ENCODE data around the gene ZNF79.

DNA sequence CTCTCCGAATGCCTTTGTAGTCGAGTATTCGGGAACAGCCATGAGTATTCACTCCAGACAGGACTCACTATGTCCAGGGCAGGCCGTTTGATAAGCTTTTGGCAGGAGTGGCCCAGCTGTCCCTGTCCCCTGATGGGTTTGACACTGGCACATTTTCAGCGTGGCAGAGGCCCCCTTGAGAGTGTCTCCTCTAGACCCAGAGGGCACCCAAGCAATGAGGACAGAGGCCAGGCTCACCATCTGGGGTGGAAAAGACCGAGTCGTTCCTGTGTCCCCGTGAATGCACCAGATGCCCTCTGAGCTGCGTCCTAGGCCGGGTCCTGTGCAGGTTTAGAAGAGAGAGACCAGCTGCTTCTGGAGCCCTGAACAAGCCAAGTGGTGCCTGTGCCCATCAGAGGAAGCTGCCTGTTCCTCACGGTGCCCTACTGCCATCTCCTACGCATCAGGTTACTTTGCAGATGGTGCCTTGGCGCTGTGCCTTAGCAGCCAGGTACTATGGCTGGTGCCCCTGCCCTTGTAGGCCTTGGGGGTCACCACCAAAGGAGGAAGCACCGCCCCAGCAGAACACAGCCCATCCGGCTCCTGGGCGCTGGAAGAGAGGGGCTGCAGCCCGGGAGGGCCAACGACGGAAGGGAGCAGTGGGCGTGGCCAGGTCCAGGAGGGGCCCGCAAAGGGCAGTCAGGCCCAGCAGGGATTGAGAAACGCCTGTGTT is 69.6 kb downstream of the ZNF79 start:
- TF ChIP-seq, protein P1, sequence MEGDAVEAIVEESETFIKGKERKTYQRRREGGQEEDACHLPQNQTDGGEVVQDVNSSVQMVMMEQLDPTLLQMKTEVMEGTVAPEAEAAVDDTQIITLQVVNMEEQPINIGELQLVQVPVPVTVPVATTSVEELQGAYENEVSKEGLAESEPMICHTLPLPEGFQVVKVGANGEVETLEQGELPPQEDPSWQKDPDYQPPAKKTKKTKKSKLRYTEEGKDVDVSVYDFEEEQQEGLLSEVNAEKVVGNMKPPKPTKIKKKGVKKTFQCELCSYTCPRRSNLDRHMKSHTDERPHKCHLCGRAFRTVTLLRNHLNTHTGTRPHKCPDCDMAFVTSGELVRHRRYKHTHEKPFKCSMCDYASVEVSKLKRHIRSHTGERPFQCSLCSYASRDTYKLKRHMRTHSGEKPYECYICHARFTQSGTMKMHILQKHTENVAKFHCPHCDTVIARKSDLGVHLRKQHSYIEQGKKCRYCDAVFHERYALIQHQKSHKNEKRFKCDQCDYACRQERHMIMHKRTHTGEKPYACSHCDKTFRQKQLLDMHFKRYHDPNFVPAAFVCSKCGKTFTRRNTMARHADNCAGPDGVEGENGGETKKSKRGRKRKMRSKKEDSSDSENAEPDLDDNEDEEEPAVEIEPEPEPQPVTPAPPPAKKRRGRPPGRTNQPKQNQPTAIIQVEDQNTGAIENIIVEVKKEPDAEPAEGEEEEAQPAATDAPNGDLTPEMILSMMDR (conservative IDR thresholded peaks at IDR 0.05; ENCODE audit: low read depth in 2 of 2) = no peak
- TF ChIP-seq EZH2phosphoT487 (IDR thresholded peaks at IDR 0.05; ENCODE audit: unreplicated experiment) (no peak), POLR2AphosphoS5 (IDR thresholded peaks at IDR 0.05; ENCODE audit: low read depth) (no peak), JUNB (IDR thresholded peaks at IDR 0.05; ENCODE audit: unreplicated experiment) (no peak), EZH2 (IDR thresholded peaks at IDR 0.05; ENCODE audit: low read depth, unreplicated experiment) (no peak)
- TF ChIP-seq, protein P2, sequence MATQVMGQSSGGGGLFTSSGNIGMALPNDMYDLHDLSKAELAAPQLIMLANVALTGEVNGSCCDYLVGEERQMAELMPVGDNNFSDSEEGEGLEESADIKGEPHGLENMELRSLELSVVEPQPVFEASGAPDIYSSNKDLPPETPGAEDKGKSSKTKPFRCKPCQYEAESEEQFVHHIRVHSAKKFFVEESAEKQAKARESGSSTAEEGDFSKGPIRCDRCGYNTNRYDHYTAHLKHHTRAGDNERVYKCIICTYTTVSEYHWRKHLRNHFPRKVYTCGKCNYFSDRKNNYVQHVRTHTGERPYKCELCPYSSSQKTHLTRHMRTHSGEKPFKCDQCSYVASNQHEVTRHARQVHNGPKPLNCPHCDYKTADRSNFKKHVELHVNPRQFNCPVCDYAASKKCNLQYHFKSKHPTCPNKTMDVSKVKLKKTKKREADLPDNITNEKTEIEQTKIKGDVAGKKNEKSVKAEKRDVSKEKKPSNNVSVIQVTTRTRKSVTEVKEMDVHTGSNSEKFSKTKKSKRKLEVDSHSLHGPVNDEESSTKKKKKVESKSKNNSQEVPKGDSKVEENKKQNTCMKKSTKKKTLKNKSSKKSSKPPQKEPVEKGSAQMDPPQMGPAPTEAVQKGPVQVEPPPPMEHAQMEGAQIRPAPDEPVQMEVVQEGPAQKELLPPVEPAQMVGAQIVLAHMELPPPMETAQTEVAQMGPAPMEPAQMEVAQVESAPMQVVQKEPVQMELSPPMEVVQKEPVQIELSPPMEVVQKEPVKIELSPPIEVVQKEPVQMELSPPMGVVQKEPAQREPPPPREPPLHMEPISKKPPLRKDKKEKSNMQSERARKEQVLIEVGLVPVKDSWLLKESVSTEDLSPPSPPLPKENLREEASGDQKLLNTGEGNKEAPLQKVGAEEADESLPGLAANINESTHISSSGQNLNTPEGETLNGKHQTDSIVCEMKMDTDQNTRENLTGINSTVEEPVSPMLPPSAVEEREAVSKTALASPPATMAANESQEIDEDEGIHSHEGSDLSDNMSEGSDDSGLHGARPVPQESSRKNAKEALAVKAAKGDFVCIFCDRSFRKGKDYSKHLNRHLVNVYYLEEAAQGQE (IDR thresholded peaks at IDR 0.05; ENCODE audit: unreplicated experiment) = no peak
- TF ChIP-seq, protein P3, sequence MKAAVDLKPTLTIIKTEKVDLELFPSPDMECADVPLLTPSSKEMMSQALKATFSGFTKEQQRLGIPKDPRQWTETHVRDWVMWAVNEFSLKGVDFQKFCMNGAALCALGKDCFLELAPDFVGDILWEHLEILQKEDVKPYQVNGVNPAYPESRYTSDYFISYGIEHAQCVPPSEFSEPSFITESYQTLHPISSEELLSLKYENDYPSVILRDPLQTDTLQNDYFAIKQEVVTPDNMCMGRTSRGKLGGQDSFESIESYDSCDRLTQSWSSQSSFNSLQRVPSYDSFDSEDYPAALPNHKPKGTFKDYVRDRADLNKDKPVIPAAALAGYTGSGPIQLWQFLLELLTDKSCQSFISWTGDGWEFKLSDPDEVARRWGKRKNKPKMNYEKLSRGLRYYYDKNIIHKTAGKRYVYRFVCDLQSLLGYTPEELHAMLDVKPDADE (IDR thresholded peaks at IDR 0.05) = no peak

Data from GM23338 (cell line).